GM20431 (cell line): Measurements from ENCODE around the gene CLECL1.
"Not testable (repeated sequence)": the region's sequence is repeated elsewhere in the genome, so short reads cannot be mapped to it uniquely, and the experiment has no call there.

Experiments
- in situ Hi-C: fragments of 300-500 bp; cut with MseI, MboI; formaldehyde crosslinking; loops from one replicate; pipeline ENCODE4 v1.15.0; 2020; ENCODE audit warnings: low sequenced_read_pairs; ENCODE audit not compliant: unreplicated experiment

The CLECL1 gene

GRCh38 chr12:9699898-9700605 lies 32.8 kb downstream of the CLECL1 start:
- in situ Hi-C loops = no loop called here

DNA sequence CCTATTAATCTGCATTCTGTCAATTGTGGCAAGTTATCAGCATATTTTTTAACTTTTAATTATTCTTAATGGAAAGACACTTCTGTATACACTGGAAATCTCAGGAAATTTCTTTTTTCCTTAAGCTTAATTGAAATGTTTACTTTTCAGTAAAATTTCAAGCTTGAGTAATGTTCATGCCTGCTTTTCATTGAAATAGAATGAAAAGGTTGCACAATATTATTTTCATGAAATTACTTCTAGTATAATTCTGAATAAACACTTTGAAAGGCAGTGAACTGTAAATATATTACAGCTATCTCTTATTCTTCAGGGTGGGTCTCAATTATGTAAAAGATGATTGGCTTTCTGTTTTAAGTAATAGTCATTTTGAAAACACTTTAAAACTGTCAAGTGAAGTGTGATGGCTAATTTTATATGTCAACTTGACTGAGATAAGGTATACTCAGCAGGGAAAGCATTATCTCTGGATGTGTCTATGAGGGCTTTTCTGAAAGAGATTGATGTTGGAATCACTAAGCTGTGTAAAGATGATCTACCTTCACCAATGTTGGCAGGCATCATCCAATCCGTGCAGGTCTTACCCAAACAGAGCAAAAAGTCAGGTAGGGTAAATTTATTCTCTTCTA lies 33.5 kb downstream of the CLECL1 start:
- in situ Hi-C loops = no loop called here

DNA sequence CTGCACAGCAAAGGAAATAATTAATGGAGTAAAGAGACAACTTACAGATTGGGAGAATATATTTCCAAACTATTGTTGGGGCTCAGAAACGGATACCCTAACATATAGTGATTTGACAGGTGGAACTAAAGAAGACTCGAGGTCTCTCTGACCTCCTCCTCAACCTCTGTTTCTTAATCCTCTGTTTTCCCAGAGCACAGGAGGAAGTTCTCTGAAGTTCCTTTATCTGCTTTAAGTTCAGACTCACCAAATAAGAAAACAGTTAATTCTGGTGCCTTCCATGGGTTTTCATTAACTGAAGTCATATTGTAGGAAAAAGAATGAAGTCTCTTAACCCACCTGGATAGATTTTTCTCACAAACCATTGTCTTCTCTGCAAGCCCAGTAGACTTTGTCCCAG lies 34.2 kb downstream of the CLECL1 start:
- in situ Hi-C loops = no loop called here

DNA sequence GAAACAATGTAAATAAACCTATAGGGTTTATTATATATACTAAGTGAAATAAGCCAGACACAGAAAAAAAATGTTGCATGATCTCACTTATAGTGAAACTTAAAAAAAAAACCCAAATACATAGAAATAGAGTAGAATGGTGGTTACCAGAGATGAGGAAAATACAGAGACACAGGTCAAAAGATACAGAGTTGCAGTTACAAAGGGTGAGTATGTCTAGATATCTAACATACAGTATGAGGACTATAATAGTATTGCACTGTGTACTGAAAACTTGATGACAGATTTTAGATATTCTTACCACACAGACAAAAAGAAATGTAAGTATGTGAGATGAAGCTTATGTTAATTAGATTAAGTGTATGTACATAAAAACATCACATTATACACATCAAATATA lies 35.3 kb downstream of the CLECL1 start:
- in situ Hi-C loops = no loop called here

DNA sequence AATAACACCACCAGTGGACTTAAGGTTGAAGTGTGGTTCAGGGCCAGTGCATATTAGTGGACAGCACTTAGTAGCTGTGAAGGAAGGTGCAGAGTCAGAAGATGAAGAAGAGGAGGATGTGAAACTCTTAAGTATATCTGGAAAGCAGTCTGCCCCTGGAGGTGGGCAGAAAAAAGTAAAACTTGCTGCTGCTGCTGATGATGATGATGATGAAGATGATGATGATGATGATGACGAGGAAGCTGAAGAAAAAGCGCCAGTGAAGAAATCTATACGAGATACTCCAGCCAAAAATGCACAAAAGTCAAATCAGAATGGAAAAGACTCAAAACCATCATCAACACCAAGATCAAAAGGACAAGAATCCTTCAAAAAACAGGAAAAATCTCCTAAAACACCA lies 37.2 kb downstream of the CLECL1 start:
- in situ Hi-C loops = not testable (repeated sequence)

- in situ Hi-C loops = not testable (repeated sequence)
Measured at GRCh38 chr12:9695150-9695549, 37.7 kb downstream of the CLECL1 start.

GRCh38 chr12:9694241-9694640 lies 38.7 kb downstream of the CLECL1 start:
- in situ Hi-C loops = no loop called here

DNA sequence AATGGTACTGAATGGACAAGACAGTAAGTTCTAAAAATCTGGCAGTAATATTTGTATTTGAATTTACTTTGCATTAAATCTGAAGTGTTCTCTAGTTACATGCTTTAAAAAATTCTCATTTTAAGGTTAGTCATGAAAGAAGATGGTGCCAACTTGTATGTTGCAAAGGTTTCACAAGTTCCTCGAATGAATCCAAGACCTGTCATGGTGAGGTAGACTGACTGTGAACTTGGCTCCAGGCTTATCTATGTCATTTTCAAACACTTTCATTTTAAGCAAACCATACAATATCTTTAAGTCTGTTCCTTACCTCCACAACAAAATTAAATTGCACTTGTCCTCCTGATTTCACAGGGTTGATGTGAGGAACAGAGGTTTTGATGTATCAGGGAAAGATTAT lies 40.0 kb downstream of the CLECL1 start:
- in situ Hi-C loops = no loop called here

DNA sequence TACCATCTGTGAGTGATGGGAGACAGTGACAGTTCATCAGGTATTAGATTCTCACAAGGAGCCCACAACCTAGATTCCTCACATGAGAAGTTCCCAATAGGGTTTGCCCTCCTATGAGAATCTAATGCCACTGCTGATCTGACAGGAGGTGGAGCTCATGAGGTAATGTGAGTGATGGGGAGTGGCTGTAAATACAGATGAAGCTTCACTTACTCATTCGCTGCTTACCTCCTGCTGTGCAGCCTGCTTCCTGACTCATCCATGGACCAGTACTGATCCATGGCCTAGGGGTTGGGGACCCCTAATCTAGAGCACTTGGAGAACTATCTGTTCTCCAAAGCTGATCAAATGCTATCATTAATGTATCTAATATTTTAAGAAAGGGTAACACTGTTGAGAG lies 45.7 kb downstream of the CLECL1 start:
- in situ Hi-C loops = no loop called here

DNA sequence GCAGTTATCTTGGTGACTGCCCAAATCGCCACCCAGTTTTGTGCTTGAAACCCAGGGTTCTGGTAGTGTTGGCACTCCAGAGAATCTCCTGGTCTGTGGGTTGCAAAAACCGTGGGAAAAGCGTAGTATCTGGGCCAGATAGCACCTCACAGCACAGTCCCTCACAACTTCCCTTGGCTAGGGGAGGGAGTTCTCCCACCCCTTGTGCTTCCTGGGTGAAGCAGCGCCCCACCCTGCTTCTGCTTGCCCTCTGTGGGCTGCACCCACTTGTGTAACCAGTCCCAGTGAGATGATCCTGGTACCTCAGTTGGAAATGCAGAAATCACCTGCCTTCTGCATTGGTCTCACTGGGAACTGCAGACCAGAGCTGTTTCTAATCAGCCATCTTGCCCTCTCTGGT lies 47.0 kb downstream of the CLECL1 start:
- in situ Hi-C loops = no loop called here

DNA sequence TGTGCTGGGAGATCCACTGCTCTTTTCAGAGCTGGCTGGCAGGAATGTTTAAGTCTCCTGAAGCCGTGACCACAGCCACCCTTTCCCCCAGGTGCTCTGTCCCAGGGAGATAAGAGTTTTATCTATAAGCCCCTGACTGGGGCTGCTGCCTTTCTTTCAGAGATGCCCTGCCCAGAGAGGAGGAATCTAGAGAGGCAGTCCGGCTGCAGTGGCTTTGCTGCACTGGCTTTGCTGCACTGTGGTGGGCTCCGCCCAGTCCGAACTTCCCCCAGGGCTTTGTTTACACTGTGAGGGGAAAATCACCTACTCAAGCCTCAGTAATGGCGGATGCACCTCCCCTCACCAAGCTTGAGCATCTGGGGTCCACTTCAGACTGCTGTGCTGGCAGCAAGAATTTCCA lies 47.5 kb downstream of the CLECL1 start:
- in situ Hi-C loops = not testable (repeated sequence)

- in situ Hi-C loops = not testable (repeated sequence)
Measured at GRCh38 chr12:9682949-9683348, 49.9 kb downstream of the CLECL1 start.

DNA sequence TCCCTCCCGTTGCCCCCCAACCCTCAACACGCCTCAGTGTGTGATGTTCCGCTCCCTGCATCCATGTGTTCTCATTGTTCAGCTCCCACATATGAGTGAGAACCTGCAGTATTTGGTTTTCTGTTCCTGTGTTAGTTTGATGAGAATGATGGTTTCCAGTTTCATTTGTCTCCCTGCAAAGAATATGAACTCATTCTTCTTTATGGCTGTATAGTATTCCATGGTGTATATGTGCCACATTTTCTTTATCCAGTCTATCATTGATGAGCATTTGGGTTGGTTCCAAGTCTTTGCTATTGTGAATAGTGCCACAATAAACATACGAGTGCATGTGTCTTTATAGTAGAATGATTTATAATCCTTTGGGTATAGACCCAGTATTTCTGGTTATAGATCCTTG lies 50.4 kb downstream of the CLECL1 start:
- in situ Hi-C loops = not testable (repeated sequence)

DNA sequence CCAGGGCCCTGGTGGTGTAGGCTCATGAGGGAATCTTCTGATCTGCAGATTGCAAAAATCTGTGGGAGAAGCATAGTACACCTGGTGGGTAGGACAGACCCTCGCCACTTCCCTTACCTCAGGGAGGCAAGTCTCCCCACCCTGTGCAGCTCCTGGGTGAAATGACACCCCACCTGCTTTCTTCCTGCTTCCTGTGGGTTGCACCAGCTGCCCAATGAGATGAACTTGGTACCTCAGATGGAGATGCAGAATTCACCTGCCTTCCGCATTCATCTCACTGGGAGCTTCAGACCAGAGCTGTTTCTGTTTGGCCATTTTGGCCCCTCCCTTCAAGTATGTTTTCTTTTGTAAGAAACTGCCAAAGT lies 58.7 kb downstream of the CLECL1 start:
- in situ Hi-C loops = no loop called here

GRCh38 chr12:9673404-9674225 lies 59.3 kb downstream of the CLECL1 start:
- in situ Hi-C loops = no loop called here
